NCI-H146 (cell line): ENCODE results near the gene SAP130.

Source experiments
- DNase-seq: peaks from one replicate; lab custom pipeline; 2025; lab: John Stamatoyannopoulos, UW

SAP130 gene

GRCh38 chr2:128026448-128027277, 1.2 kb downstream of the SAP130 start:
- no peak for DNase-seq

DNA sequence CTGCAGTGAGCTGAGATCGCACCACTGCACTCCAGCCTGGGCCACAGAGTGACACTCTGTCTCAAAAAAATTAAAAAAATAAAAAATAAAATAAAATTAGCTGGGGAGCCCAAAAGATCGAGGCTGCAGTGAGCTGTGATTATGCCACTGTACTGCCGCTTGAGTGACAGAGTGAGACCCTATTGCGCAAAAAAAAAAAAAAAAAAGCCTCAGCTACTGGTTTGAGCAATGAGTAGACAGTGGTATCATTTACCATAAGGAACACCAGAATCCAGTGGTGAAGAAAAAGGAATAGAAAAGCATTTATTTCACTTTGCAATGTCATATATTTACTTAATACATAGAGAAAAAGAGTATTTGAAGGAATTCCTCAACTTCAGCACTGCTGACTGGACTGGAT, 3.0 kb downstream of the SAP130 start:
- DNase-seq: no peak

DNA sequence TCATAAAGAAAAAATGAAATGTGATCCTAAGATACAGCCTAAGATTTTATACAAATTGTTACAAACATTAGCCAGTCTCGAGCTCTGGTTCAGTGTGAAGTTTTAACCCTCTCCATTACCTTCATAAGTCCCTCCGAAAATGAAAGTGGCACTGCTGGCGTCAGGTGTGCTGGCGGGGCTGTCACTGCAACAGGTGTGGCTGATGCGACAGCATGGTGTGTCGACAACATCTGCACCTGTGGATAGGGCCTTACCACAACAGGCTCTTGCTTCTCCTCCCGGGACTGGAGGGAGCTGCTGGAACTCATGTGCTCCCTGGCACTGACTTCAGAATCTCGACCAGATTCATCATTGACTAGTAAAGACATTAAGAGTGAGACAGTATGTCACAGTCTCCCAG, 10.3 kb downstream of the SAP130 start:
- DNase-seq: no peak

GRCh38 chr2:128016620-128017019, 11.2 kb downstream of the SAP130 start:
- no peak for DNase-seq

GRCh38 chr2:128012698-128013097, 15.2 kb downstream of the SAP130 start:
- DNase-seq: no peak

DNA sequence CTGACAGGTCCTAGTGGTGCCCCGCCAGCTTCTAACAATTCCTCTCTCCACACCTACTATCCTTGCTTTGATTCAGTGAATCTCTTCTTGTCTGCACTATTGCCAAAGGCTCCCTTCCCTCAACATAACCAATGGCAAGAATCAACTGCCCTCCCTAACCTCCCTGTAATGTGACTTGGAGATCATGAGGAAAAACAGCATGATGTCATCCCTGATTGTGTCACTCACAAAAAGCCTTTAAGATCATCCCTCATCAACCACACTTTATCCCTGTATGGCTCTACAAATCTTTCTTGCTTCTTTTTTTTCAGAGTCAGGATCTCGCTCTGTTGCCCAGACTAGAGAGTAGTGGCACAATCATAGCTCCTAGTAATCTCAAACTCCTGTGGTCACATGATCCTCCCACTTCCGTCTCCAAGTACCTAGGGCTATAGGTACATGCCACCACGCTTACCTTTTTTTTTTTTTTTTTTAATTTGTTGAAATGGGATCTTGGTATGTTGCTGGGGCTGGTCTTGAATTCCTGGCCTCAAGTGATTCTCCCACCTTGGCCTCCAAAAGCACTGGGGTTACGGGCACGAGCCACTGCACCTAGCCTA, 19.7 kb downstream of the SAP130 start:
- DNase-seq: no peak

DNA sequence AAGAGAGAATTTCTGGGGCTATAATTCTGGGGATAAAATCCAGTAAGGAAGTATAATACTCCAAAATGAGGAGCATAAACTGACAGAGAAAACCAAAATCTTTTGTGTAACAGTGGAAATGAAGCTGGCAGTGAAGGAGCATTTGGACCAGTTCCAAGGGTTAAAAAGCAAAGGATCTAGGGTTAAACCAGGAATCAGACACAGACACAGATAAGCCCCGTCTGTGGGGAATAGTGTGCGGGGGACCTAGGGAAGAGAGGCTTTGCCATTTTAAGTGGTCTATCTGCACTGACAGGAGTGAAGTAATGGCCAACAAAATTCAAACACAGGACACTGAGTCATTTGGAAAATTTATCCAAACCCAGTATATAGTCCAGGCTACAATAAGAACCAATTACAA, 23.4 kb downstream of the SAP130 start:
- DNase-seq: no peak

GRCh38 chr2:128003463-128003862, 24.4 kb downstream of the SAP130 start:
- DNase-seq: no peak

DNA sequence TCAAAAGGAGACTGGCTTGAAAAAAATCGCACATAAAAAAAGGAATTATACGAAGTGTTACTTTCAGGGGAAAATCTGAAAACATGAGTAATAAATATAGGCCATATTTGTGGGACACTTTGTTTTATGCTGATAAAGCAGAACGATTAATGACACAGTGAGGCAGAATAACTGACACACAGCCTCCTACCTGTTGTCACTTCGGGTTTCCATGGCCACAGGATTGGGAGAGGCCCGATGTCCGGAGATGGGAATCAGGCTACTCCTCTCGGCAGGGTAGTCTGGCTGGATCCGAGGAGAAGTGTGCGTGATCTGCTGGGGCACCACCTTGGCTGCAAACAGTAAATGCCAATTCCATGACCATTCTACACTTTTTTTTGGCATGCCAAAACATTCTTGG, 31.7 kb downstream of the SAP130 start:
- no peak for DNase-seq

GRCh38 chr2:127995725-127996124, 32.1 kb downstream of the SAP130 start:
- DNase-seq: no peak

DNA sequence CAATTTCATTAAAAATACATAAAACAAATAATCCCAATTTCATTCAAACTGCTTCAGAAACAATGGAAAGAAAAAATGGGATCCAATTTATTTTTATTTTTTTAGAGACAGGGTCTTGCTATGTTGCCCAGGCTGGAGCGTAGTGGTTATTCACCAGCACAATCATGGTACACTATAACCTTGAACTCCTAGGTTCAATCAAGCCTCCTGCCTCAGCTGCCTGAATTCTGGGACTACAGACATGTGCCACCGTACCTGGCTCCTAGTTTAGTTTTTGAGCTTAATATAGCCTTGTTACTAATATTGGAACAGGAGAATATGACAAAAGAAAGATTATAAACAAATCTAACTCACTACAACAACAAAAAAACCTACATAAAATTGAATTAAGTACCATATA, 34.2 kb downstream of the SAP130 start:
- DNase-seq: no peak

GRCh38 chr2:127991742-127992141, 36.1 kb downstream of the SAP130 start:
- no peak for DNase-seq

- DNase-seq: no peak
Measured at GRCh38 chr2:127986548-127987079, 41.2 kb downstream of the SAP130 start.

DNA sequence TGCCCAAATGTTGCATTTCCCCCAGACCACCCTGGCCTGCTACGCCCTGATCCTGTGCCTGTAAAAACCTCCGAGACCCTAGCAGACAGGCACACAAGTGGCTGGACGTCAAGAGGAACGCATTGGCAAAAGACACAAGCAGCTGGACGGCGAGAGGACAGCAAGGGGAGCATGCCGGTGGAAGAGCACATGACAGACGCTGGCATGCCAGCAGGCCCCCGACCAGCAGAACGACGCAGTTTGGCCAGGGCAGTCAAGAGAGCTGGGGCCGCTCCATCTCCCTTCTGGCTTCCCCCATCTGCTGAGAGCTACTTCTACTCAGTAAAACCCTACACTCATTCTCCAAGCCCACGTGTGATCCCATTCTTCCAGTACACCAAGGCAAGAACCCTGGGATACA, 42.1 kb downstream of the SAP130 start:
- DNase-seq: no peak

DNA sequence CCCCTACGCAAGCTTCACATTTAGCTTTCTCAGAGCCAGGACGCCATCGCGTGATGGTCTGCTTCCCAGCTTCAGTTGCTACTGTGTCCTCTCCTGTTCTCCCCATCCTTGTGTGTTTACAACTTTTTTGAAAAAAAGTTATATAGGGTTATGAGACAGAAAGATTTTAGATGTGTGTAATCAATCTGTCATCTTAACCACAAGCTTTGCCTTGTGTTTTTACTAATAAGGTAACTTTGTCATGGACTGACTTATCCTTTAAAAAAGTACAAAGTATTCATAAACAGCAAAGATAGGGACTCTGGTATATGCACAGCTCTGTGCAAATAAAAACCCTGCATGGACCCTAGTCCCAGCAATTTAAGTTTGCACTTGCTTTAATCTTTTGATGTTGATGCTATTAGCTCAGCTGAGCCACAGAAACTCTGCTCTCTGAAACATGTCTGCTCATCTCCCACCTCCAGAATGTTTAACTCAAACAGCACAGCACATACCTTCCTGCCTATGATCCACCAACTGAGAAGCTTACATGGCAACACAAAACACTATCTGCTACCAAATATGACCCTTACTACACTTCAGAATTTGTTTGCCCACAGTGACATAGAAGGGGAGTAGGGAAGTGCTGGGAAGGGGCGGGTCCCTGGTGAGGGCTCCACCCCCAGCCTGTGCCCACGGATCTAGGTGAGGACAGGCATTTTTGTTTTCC, 42.7 kb downstream of the SAP130 start:
- DNase-seq: no peak

DNA sequence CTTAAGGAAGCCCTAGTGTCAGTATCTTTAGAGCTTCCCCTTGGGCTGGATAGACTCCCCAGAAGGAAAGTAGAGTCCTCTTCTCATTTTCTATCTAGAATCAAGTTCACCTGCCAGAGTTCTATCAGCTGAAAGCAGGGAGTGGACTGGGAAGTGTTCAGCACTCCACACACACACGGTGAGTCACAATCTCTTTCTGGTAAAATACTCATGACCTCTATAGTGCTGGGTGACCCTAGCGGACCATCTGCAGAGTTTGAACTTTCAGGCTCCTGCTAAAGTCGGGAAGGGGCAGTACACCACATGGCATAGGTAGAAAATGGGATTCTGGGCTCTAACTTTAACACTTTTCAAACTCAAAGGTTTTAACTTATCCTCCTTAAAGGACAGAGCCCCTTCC, 43.3 kb downstream of the SAP130 start:
- no peak for DNase-seq

DNA sequence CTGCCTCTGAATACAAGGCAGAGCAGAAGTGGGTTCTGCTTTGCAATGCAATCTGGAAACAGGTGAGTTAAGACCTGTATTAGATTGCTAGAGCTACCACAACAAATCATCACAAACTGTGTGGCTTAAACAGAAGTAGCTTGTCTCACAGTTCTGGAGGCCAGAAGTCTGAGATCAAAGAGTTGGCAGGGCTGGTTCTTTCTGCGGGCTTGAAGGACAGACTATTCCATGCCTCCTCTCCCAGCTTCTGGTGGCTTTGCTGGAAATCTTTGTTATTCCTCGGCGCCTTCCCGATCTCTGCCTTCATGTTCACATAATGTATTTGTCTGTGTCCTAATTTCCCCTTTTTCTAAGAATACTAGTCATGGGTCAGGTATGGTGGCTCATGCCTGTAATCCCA, 58.4 kb downstream of the SAP130 start:
- DNase-seq: no peak

GRCh38 chr2:127968610-127969339, 59.1 kb downstream of the SAP130 start:
- no peak for DNase-seq

GRCh38 chr2:127961729-127962128, 66.1 kb downstream of the SAP130 start:
- DNase-seq: no peak

GRCh38 chr2:127957240-127957639, 70.6 kb downstream of the SAP130 start:
- no peak for DNase-seq

- no peak for DNase-seq
Measured at GRCh38 chr2:127954857-127955256, 73.0 kb downstream of the SAP130 start.

DNA sequence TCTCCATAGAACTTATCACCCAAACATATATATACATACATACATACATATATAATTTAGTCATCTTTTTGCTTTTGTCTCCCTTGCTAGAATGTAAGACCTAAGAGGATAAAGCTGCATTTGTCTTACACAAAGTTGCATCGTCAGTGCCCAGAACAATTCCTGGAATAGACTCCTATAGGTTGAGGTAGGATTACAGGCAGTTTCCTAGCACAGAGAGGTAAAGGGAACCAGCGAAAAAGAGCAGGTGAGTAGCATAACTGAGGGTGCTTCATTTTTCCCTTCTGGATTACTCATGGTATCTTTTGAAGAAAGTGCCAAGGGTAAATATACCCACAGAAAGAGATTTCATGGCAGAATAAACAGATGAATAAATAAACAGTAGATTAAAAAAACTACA, 74.0 kb downstream of the SAP130 start:
- DNase-seq: no peak
